HG03025 (cell line): Measurements from ENCODE around the gene S100Z.
"Not testable (repeated sequence)": the region's sequence is repeated elsewhere in the genome, so short reads cannot be mapped to it uniquely, and the experiment has no call there.

ENCODE experiments used
- ATAC-seq: cut with Tn5 transposase; IDR thresholded peaks from one replicate; pipeline ENCODE4 v1.9.1; 2021; ENCODE audit warnings: mild to moderate bottlenecking, moderate library complexity; ENCODE audit not compliant: unreplicated experiment, low FRiP score

S100Z gene

GRCh38 chr5:76945238-76945637 lies 95.4 kb downstream of the S100Z start:
- ATAC-seq = not testable (repeated sequence)

- ATAC-seq = no peak
Measured at GRCh38 chr5:76946090-76946489, 96.3 kb downstream of the S100Z start.

GRCh38 chr5:76947082-76947503 lies 97.3 kb downstream of the S100Z start:
- no peak for ATAC-seq

GRCh38 chr5:76952795-76953536 lies 103.2 kb downstream of the S100Z start, which contains the start of gene CRHBP:
Gene CRHBP (plus strand): TSS chr5:76953045. CDS start chr5:76953135, 90 bp downstream.
- no peak for ATAC-seq

- no peak for ATAC-seq
Measured at GRCh38 chr5:76953551-76954382, 104.0 kb downstream of the S100Z start.

- no peak for ATAC-seq
Measured at GRCh38 chr5:76954383-76954763, 104.6 kb downstream of the S100Z start.

GRCh38 chr5:76956033-76956432 lies 106.2 kb downstream of the S100Z start:
- ATAC-seq = no peak

GRCh38 chr5:76958991-76959767 lies 109.4 kb downstream of the S100Z start:
- no peak for ATAC-seq

GRCh38 chr5:76960004-76960625 lies 110.3 kb downstream of the S100Z start:
- no peak for ATAC-seq

GRCh38 chr5:76964060-76964459 lies 114.2 kb downstream of the S100Z start:
- ATAC-seq = no peak
